SK-N-MC (cell line): Measurements from ENCODE around the gene MTFR1L.

Source experiments
- EZH2 ChIP-seq: fragments of 200-600 bp; sonication (generic); IDR thresholded peaks from one replicate; pipeline ENCODE4 v1.6.1; 2017; ENCODE audit warnings: antibody characterized with exemption
- POLR2AphosphoS5 ChIP-seq: IDR thresholded peaks from 2 replicates; pipeline ENCODE4 v1.6.1; 2012; ENCODE audit warnings: mild to moderate bottlenecking, low read depth, low read length, borderline replicate concordance

DNA sequence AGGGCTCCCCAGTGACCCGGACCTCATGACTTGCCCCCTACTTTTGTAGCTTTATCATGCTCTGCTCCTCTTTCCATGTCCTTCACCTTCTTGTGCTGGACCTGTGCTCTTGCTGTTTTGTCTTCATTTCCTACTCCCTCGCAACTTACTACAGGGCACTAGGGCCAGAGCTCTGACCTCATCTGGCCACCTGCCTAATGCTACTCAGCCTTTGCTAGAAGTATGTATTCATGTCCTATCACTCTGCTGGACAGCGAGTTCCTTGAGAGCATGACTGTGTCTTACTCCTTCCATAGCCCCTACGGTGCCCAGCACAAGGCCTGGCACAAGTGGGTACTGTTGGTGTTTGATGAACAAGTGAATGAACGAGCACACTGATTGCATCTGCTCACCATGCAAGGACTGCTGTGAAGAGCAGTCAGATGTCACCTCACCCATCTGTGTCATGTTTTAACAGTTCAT, 1.9 kb downstream of the MTFR1L start:
- TF ChIP-seq EZH2 (no peak), POLR2AphosphoS5 (no peak)
